GM12878 (cell line): Measurements from ENCODE around the gene REEP1. TPM values are rescaled to one million over a fixed set of nuclear protein-coding genes. Genes with fewer than 3 reads are reported as not detected.

Experiments
- ATAC-seq: fragments of 200-7000 bp; cut with Tn5 transposase; 3 replicates; pipeline ENCODE4 v1.9.1; 2020; ENCODE audit warnings: mild to moderate bottlenecking, moderate library complexity
- BruUV-seq: library from RNA; stranded (reverse); fragments of 400-500 nt; replicated peaks from 2 replicates; lab custom pipeline; 2021; lab: Mats Ljungman, UMichigan
- CTCF ChIA-PET: fragments of 300-600 bp; sonication (Branson Sonifier 250); formaldehyde crosslinking; extraction: SDS; loops from one replicate; lab custom pipeline; 2021; ENCODE audit warnings: inconsistent platforms; lab: Yijun Ruan, JAX
- POLR2A ChIA-PET: fragments of 350-600 bp; formaldehyde crosslinking; extraction: SDS; loops from one replicate; lab custom pipeline; 2021; ENCODE audit warnings: inconsistent platforms; lab: Charles Lee
- RAD21 ChIA-PET: fragments of 300-600 bp; sonication (Branson Sonifier 250); formaldehyde crosslinking; loops from one replicate; lab custom pipeline; 2023; ENCODE audit warnings: antibody characterized with exemption; ENCODE audit not compliant: unreplicated experiment; lab: Charles Lee
- SMC1A ChIA-PET: fragments of 300-600 bp; sonication (Branson Sonifier 250); formaldehyde crosslinking; loops from one replicate; lab custom pipeline; 2023; ENCODE audit not compliant: unreplicated experiment, uncharacterized antibody; lab: Charles Lee
- DNase-seq: peaks from one replicate; pipeline ENCODE4 v3.0.0-alpha.2; 2011; ENCODE audit warnings: low read depth, low spot score
- FAIRE-seq: peaks from 3 replicates; lab custom pipeline; 2011; peaks lifted over from hg19 to GRCh38; lab: Jason Lieb, UNC
- H2AFZ ChIP-seq: 2 replicates; pipeline ENCODE4 v1.6.0; 2011; ENCODE audit warnings: low read depth, low read length, control low read depth; ENCODE audit not compliant: control insufficient read depth
- H3K27ac ChIP-seq: 2 replicates; pipeline ENCODE4 v1.5.1; 2011; ENCODE audit warnings: control low read depth; ENCODE audit not compliant: control insufficient read depth, insufficient read depth
- H3K27me3 ChIP-seq, 2 experiments: replicated peaks in 1 of 2; 2 replicates each; pipeline versions ENCODE4 v1.6.0 to v1.6.1; 2011; ENCODE audit warnings: low read length in 1 of 2; ENCODE audit not compliant: control insufficient read depth in 2 of 2, insufficient read depth in 2 of 2
- H3K36me3 ChIP-seq, 2 experiments: 2 replicates each; pipeline ENCODE4 v1.5.1; 2011; ENCODE audit warnings: low read length in 1 of 2; ENCODE audit not compliant: control insufficient read depth in 2 of 2, insufficient read depth in 2 of 2
- H3K4me1 ChIP-seq: 2 replicates; pipeline ENCODE4 v1.6.1; 2011; ENCODE audit warnings: mild to moderate bottlenecking, low read length, moderate library complexity, mixed read lengths; ENCODE audit not compliant: control insufficient read depth, insufficient read depth
- H3K4me2 ChIP-seq: 2 replicates; pipeline ENCODE4 v1.6.0; 2011; ENCODE audit warnings: control low read depth; ENCODE audit not compliant: control insufficient read depth, insufficient read depth
- H3K4me3 ChIP-seq: fragments of 200-600 bp; sonication (generic); 2 replicates; pipeline ENCODE4 v1.5.1; 2016
- H3K79me2 ChIP-seq: 2 replicates; pipeline ENCODE4 v1.6.0; 2011; ENCODE audit warnings: low read length; ENCODE audit not compliant: control insufficient read depth, insufficient read depth
- H3K9ac ChIP-seq: 2 replicates; pipeline ENCODE4 v1.8.0; 2011; ENCODE audit warnings: low read length, control low read depth, mixed read lengths; ENCODE audit not compliant: control insufficient read depth, insufficient read depth
- H3K9me3 ChIP-seq: replicated peaks from 3 replicates; pipeline ENCODE4 v1.5.1; 2011; ENCODE audit warnings: mild to moderate bottlenecking, low read length; ENCODE audit not compliant: control insufficient read depth, insufficient read depth
- H4K20me1 ChIP-seq: 2 replicates; pipeline ENCODE4 v1.6.0; 2011; ENCODE audit not compliant: control insufficient read depth, insufficient read depth
- ATF7 ChIP-seq: fragments of 450-650 bp; IDR thresholded peaks from 2 replicates; pipeline ENCODE4 v1.6.1; 2016; ENCODE audit warnings: low read depth, mild to moderate bottlenecking
- CEBPB ChIP-seq, 2 experiments: fragments of 150-350 bp in 1 of 2; IDR thresholded peaks; 2 replicates each; pipeline ENCODE4 v1.6.1; 2012 to 2014; ENCODE audit warnings: low read depth in 2 of 2, low read length in 2 of 2, borderline replicate concordance in 1 of 2, inconsistent platforms in 1 of 2
- CHD1 ChIP-seq: IDR thresholded peaks from 2 replicates; pipeline ENCODE4 v1.6.1; 2012; ENCODE audit warnings: low read depth, low read length, improper control_type of control experiment
- E4F1 ChIP-seq: fragments of 450-650 bp; IDR thresholded peaks from 2 replicates; pipeline ENCODE4 v1.6.1; 2018; ENCODE audit warnings: borderline replicate concordance, mild to moderate bottlenecking; ENCODE audit not compliant: partially characterized antibody
- MAX ChIP-seq: IDR thresholded peaks from 2 replicates; pipeline ENCODE4 v1.6.1; 2012; ENCODE audit warnings: low read depth, low read length, improper control_type of control experiment
- NFYA ChIP-seq: IDR thresholded peaks from 2 replicates; pipeline ENCODE4 v1.6.1; 2011; ENCODE audit warnings: low read depth, mild to moderate bottlenecking, low read length, improper control_type of control experiment, borderline replicate concordance
- NR2C1 ChIP-seq: fragments of 450-650 bp; IDR thresholded peaks from 2 replicates; pipeline ENCODE4 v1.6.1; 2017; ENCODE audit warnings: antibody characterized with exemption, mild to moderate bottlenecking, moderate library complexity
- POU2F2 ChIP-seq: IDR thresholded peaks from 3 replicates; pipeline ENCODE4 v1.6.1; 2011; ENCODE audit warnings: low read depth, mild to moderate bottlenecking, low read length, borderline replicate concordance
- RAD21 ChIP-seq: IDR thresholded peaks from 2 replicates; pipeline ENCODE4 v1.6.1; 2011; ENCODE audit warnings: mild to moderate bottlenecking, low read depth, low read length, moderate library complexity; ENCODE audit not compliant: insufficient read depth
- SUPT20H ChIP-seq: IDR thresholded peaks from 2 replicates; pipeline ENCODE4 v1.6.1; 2011; ENCODE audit warnings: low read depth, mild to moderate bottlenecking, low read length, moderate library complexity, borderline replicate concordance; ENCODE audit not compliant: control insufficient read depth
- YY1 ChIP-seq: IDR thresholded peaks from 2 replicates; pipeline ENCODE4 v1.6.1; 2011; ENCODE audit warnings: low read depth, mild to moderate bottlenecking, low read length
- ZNF687 ChIP-seq: fragments of 450-650 bp; IDR thresholded peaks from 2 replicates; pipeline ENCODE4 v1.6.1; 2017; ENCODE audit warnings: mild to moderate bottlenecking, moderate library complexity
- WGBS: methylation state at CpG from one replicate; pipeline ENCODE4 v1.1.6; 2016; ENCODE audit warnings: low lambda C conversion rate; ENCODE audit not compliant: insufficient replicate concordance, insufficient coverage; ENCODE audit errors: missing lambda C conversion rate; 5-methylcytosine and 5-hydroxymethylcytosine counted together
- in situ Hi-C: fragments of 300-500 bp; cut with MboI; formaldehyde crosslinking; loops from 9 replicates; pipeline ENCODE4 v1.14.3; 2018; ENCODE audit warnings: mixed read lengths
- intact Hi-C: fragments of 100-400 bp; cut with micrococcal nuclease; formaldehyde crosslinking; loops from one replicate; pipeline ENCODE4 v1.14.2; 2022; ENCODE audit not compliant: unreplicated experiment
- polyA plus RNA-seq, 11 experiments: library from polyadenylated mRNA; depleted of rRNA in 4 of 11; unstranded in 6 of 11; stranded (reverse) in 5 of 11; fragments of >200 nt; fragmentation: Nextera tagmentation in 4 of 11; fragmentation: Illumina TruSeq in 1 of 11; extraction: Ambion mirVana in 4 of 11; extraction: Trizol in 1 of 11; gene quantifications; 1 replicate in 1 of 11; 2 replicates in 10 of 11; pipeline versions ENCODE4 v1.2.1 to v1.2.3, GENCODE V29; 2011 to 2016; ENCODE audit warnings: inconsistent platforms in 2 of 11, missing spikeins in 2 of 11, low read depth in 1 of 11
- total RNA-seq, 4 experiments: library from RNA; depleted of rRNA in 3 of 4; stranded (reverse); fragments of >200 nt in 3 of 4; fragmentation: Illumina TruSeq in 1 of 4; extraction: Trizol in 1 of 4; gene quantifications; 2 replicates each; pipeline versions ENCODE4 v1.2.1 to v1.2.3, GENCODE V29; 2013 to 2021

The REEP1 gene
- total and polyA plus RNA-seq, 10 of the 15 experiments (the other 5 are each of a cell fraction or from before 2014, with no cell fraction given) = 0.02 to 0.30 (median 0.09) TPM; not detected in 1

- TF ChIP-seq ZNF687 (no peak), MAX (no peak), ATF7 (peak; percentile 49; the same call in 1 of the 2 replicates), RAD21 (0 out of 2 replicates have a peak, but pooled peaks have one; percentile 28), POU2F2 (no peak)
These were observed 93.3 kb downstream of the REEP1 start (continued) for GRCh38 chr2:86243950-86244733.

- ChIA-PET SMC1A (interaction anchor here (1.4 to 1.6 kb wide), 2 partner anchors 18 to 31 kb away, joined by 11 read pairs; no protein-coding TSS in a partner anchor), POLR2A (no interaction called here), CTCF (interaction anchor here (0.6 to 0.8 kb wide), 2 partner anchors 18 to 608 kb away, joined by 3 read pairs; no protein-coding TSS in a partner anchor), RAD21 (interaction anchor here (1.1 to 2.6 kb wide), 2 partner anchors 31 to 54 kb away, joined by 5 to 14 read pairs; no protein-coding TSS in a partner anchor)
- H3K9ac ChIP-seq = no peak overlapping the region
- H3K27ac ChIP-seq = peak overlapping the region; percentile 64; the same call in 1 of the 2 replicates
- H2AFZ ChIP-seq = no peak overlapping the region
- H3K36me3 ChIP-seq = no peaks in the 10 kb centered on the region
- no peak overlapping the region for H3K4me3 ChIP-seq
- intact Hi-C loops = no loop called here
- WGBS = 94% methylated on average over 6 of the region's 6 CpGs
- no peaks in the 10 kb centered on the region for H3K79me2 ChIP-seq
- in situ Hi-C loops = no loop called here
- H3K9me3 ChIP-seq = no peaks in the 10 kb centered on the region
- FAIRE-seq (no peak), DNase-seq (no peak), ATAC-seq (no peak)
- H3K27me3 ChIP-seq = no peaks in the 10 kb centered on the region
- peaks cover 25% of the 10 kb centered on the region for H3K4me1 ChIP-seq
- H4K20me1 ChIP-seq = no peaks in the 10 kb centered on the region
- H3K4me2 ChIP-seq = no peak overlapping the region
- BruUV-seq = no TSS peak
- no peak for TF ChIP-seq NFYA
- no peak for TF ChIP-seq NR2C1
- TF ChIP-seq SUPT20H = no peak
- TF ChIP-seq YY1 = no peak
- TF ChIP-seq CEBPB (IDR thresholded peaks at IDR 0.05; ENCODE audit: borderline replicate concordance in 1 of 2, low read depth in 2 of 2, low read length in 2 of 2) = no peak
- no peak for TF ChIP-seq CHD1
- no peak for TF ChIP-seq E4F1
These were observed 94.2 kb downstream of the REEP1 start for GRCh38 chr2:86243272-86243671.
